ENCODE measurements around the gene AP5S1. TPM values are rescaled to one million over a fixed set of nuclear protein-coding genes. Genes with fewer than 3 reads are reported as not detected.
"Not testable (repeated sequence)": the region's sequence is repeated elsewhere in the genome, so short reads cannot be mapped to it uniquely, and the experiment has no call there.

The AP5S1 gene
- total RNA-seq, 2 experiments from 2014 or later, result 13.6 to 15.2 TPM

- CTCF ChIA-PET, result interaction anchor here (0.7 to 3.9 kb wide), 7 partner anchors 18 to 65 kb away, joined by 3 to 42 read pairs (median 4); partner anchors contain the start of genes ADISSP and CENPB
- POLR2A ChIA-PET, result no interaction called here
These were observed 1.9 kb upstream of the AP5S1 start for GRCh38 chr20:3818155-3819151.

GRCh38 chr20:3819411-3820047, 818 bp upstream of the AP5S1 start:
- POLR2A ChIA-PET, result interaction anchor here (0.7 to 2.0 kb wide), 4 partner anchors 25 to 52 kb away, joined by 3 to 21 read pairs (median 11); partner anchors contain the start of genes ADISSP, CENPB and SPEF1
- CTCF ChIA-PET, result interaction anchor here (0.7 to 3.9 kb wide), 17 partner anchors 9 to 994 kb away, joined by 3 to 42 read pairs (median 7); partner anchors contain the start of genes ADISSP, CDC25B, CENPB and SPEF1

GRCh38 chr20:3820901-3821727, 767 bp downstream of the AP5S1 start:
- ChIA-PET POLR2A (interaction anchor here (0.7 to 2.0 kb wide), 6 partner anchors 9 to 54 kb away, joined by 3 to 21 read pairs (median 4); partner anchors contain the start of genes ADISSP, CENPB and SPEF1), CTCF (interaction anchor here (0.7 to 3.9 kb wide), 19 partner anchors 8 to 264 kb away, joined by 3 to 42 read pairs (median 7); partner anchors contain the start of genes ADISSP, CDC25B, CENPB and SPEF1)

GRCh38 chr20:3821996-3822395, 1.6 kb downstream of the AP5S1 start:
- ChIA-PET POLR2A (no interaction called here), CTCF (interaction anchor here (1.1 to 3.9 kb wide), 5 partner anchors 35 to 263 kb away, joined by 3 to 42 read pairs (median 7); partner anchors contain the start of genes ADISSP and CENPB)

- ChIA-PET CTCF (interaction anchor here (1.0 to 1.6 kb wide), 2 partner anchors 38 to 55 kb away, joined by 3 to 6 read pairs; partner anchors contain the start of gene CENPB), POLR2A (no interaction called here)
These were observed 3.5 kb downstream of the AP5S1 start for GRCh38 chr20:3823881-3824280.

GRCh38 chr20:3825526-3825925, 5.2 kb downstream of the AP5S1 start:
- ChIA-PET POLR2A (interaction anchor here (0.6 kb wide), 1 partner anchor 54 kb away, joined by 9 read pairs; no protein-coding TSS in a partner anchor), CTCF (interaction anchor here (1.2 to 1.5 kb wide), 2 partner anchors 20 to 260 kb away, joined by 3 read pairs; no protein-coding TSS in a partner anchor)

GRCh38 chr20:3826420-3826819, 6.1 kb downstream of the AP5S1 start:
- POLR2A ChIA-PET, result no interaction called here

GRCh38 chr20:3828798-3829197, 8.5 kb downstream of the AP5S1 start:
- POLR2A ChIA-PET, result interaction anchor here (0.6 kb wide), 1 partner anchor 10 kb away, joined by 4 read pairs; no protein-coding TSS in a partner anchor
- CTCF ChIA-PET, result no interaction called here

More at GRCh38 chr20:3826420-3826819, 6.1 kb downstream of the AP5S1 start:
- CTCF ChIA-PET, result interaction anchor here (1.2 kb wide), 1 partner anchor 19 kb away, joined by 3 read pairs; no protein-coding TSS in a partner anchor

- POLR2A ChIA-PET, result not testable (repeated sequence)
- CTCF ChIA-PET, result interaction anchor here (0.6 to 1.0 kb wide), 3 partner anchors 9 to 31 kb away, joined by 3 to 7 read pairs (median 4); no protein-coding TSS in a partner anchor
These were observed 9.5 kb downstream of the AP5S1 start for GRCh38 chr20:3829891-3830290.

- ChIA-PET CTCF (no interaction called here), POLR2A (no interaction called here)
These were observed 15.8 kb downstream of the AP5S1 start for GRCh38 chr20:3836132-3836531.

GRCh38 chr20:3839328-3839727, 19.0 kb downstream of the AP5S1 start:
- POLR2A ChIA-PET, result no interaction called here
- CTCF ChIA-PET, result interaction anchor here (0.7 to 0.8 kb wide), 2 partner anchors 53 to 83 kb away, joined by 3 to 5 read pairs; partner anchors contain the start of gene CENPB

GRCh38 chr20:3840201-3840600, 19.9 kb downstream of the AP5S1 start:
- POLR2A ChIA-PET, CTCF ChIA-PET: not testable (repeated sequence)

- ChIA-PET CTCF (no interaction called here), POLR2A (no interaction called here)
These were observed 22.1 kb downstream of the AP5S1 start for GRCh38 chr20:3842348-3842930.

- ChIA-PET POLR2A (no interaction called here), CTCF (interaction anchor here (0.6 kb wide), 1 partner anchor 14 kb away, joined by 3 read pairs; no protein-coding TSS in a partner anchor)
These were observed 23.1 kb downstream of the AP5S1 start for GRCh38 chr20:3843490-3843889.

GRCh38 chr20:3843990-3844619, 23.8 kb downstream of the AP5S1 start:
- POLR2A ChIA-PET, result not testable (repeated sequence)
- CTCF ChIA-PET, result interaction anchor here (0.6 to 2.1 kb wide), 3 partner anchors 11 to 24 kb away, joined by 3 to 8 read pairs (median 8); partner anchors contain the start of gene AP5S1

- POLR2A ChIA-PET, result no interaction called here
- CTCF ChIA-PET, result interaction anchor here (2.1 kb wide), 1 partner anchor 26 kb away, joined by 8 read pairs; the partner anchor contains the start of gene AP5S1
These were observed 26.0 kb downstream of the AP5S1 start for GRCh38 chr20:3846378-3846739.

- ChIA-PET CTCF (interaction anchor here (1.1 kb wide), 1 partner anchor 79 kb away, joined by 5 read pairs; the partner anchor contains the start of gene ADISSP), POLR2A (no interaction called here)
These were observed 26.5 kb downstream of the AP5S1 start, which contains the start of gene MAVS for GRCh38 chr20:3846740-3847428. MAVS (plus strand) TSS chr20:3846834; CDS start chr20:3854625, 7,791 bp downstream.

Data from activated CD8-positive, alpha-beta memory T cell treated with anti-CD3 and anti-CD28 coated beads for 36 hours (primary cell).